ENCODE measurements around the gene PTPMT1. TPM values are rescaled to one million over a fixed set of nuclear protein-coding genes. Genes with fewer than 3 reads are reported as not detected.

Gene PTPMT1
- total RNA-seq: 60.1 and 60.3 TPM in 2 replicates

GRCh38 chr11:47565340-47566148 lies at the start of gene PTPMT1:
PTPMT1 (plus strand) TSS chr11:47565599; CDS start chr11:47565623, 24 bp downstream.

GRCh38 chr11:47552566-47553405 lies 12.6 kb upstream of the PTPMT1 start, which contains the start of gene CELF1:
CELF1 (minus strand) TSS chr11:47553132; CDS start chr11:47499523, 53,609 bp downstream.

GRCh38 chr11:47578524-47579494 lies 13.4 kb downstream of the PTPMT1 start, which contains the start of the genes KBTBD4 and NDUFS3:
KBTBD4 (minus strand) TSS chr11:47578970; CDS start chr11:47578951, 19 bp downstream.
NDUFS3 (plus strand) TSS chr11:47579074; CDS start chr11:47579092, 18 bp downstream.

GRCh38 chr11:47586098-47586855 lies 20.9 kb downstream of the PTPMT1 start, which contains the start of gene FAM180B:
FAM180B (plus strand) TSS chr11:47586678; CDS start chr11:47586769, 91 bp downstream.

GRCh38 chr11:47593934-47594855 lies 28.8 kb downstream of the PTPMT1 start, which contains the start of gene C1QTNF4:
C1QTNF4 (minus strand) TSS chr11:47594411; CDS start chr11:47590810, 3,601 bp downstream.

Other genes starting within 250 kb of the PTPMT1 start
- gene MYBPC3, start 212.9 kb upstream of the PTPMT1 start, total RNA-seq: not detected in 2 replicates
- 0.17 TPM in 1 of 2 replicates, not detected in the other for gene SPI1, start 187.1 kb upstream of the PTPMT1 start, total RNA-seq
- gene SLC39A13, start 157.0 kb upstream of the PTPMT1 start, total RNA-seq: 36.7 and 49.2 TPM in 2 replicates
- 159 and 200 TPM in 2 replicates for gene PSMC3, start 139.2 kb upstream of the PTPMT1 start, total RNA-seq
- gene RAPSN, start 116.5 kb upstream of the PTPMT1 start, total RNA-seq: 0.16 and 0.34 TPM in 2 replicates
- gene CELF1, start 12.5 kb upstream of the PTPMT1 start, total RNA-seq: 60.3 and 63.4 TPM in 2 replicates
- 26.0 and 31.3 TPM in 2 replicates for gene KBTBD4, start 13.4 kb downstream of the PTPMT1 start, total RNA-seq
- 65.1 and 93.6 TPM in 2 replicates for gene NDUFS3, start 13.5 kb downstream of the PTPMT1 start, total RNA-seq
- gene FAM180B, start 21.1 kb downstream of the PTPMT1 start, total RNA-seq: 0.09 and 0.16 TPM in 2 replicates
- 0.16 and 0.17 TPM in 2 replicates for gene C1QTNF4, start 28.8 kb downstream of the PTPMT1 start, total RNA-seq
- 51.9 and 60.4 TPM in 2 replicates for gene MTCH2, start 77.0 kb downstream of the PTPMT1 start, total RNA-seq
- 1.1 and 3.7 TPM in 2 replicates for gene AGBL2, start 149.8 kb downstream of the PTPMT1 start, total RNA-seq
- 54.7 and 57.1 TPM in 2 replicates for gene FNBP4, start 201.7 kb downstream of the PTPMT1 start, total RNA-seq

All from bronchial smooth muscle cell (primary cell).